A549 (cell line): Measurements from ENCODE around the gene GRHL3. TPM values are rescaled to one million over a fixed set of nuclear protein-coding genes. Genes with fewer than 3 reads are reported as not detected.
A peak's percentile ranks its signal among the peaks of the same experiment; 100 is the strongest.

Experiments used
- ATAC-seq, 2 experiments: fragments of 200-7000 bp in 1 of 2; fragments of >200 bp in 1 of 2; cut with Nextera tagmentation in 1 of 2; cut with Tn5 transposase in 1 of 2; 3 replicates each; pipeline versions ENCODE4 v1.8.0 to v1.9.1; 2018 to 2020; ENCODE audit warnings: mild to moderate bottlenecking in 1 of 2, moderate library complexity in 1 of 2
- CTCF ChIA-PET: fragments of 300-600 bp; sonication (Branson Sonifier 250); formaldehyde crosslinking; extraction: SDS; loops from one replicate; lab custom pipeline; 2021; ENCODE audit warnings: antibody characterized with exemption, inconsistent platforms; lab: Yijun Ruan, JAX
- POLR2A ChIA-PET: fragments of 350-600 bp; formaldehyde crosslinking; extraction: SDS; loops from one replicate; lab custom pipeline; 2021; ENCODE audit warnings: antibody characterized with exemption, inconsistent platforms; lab: Yijun Ruan, JAX
- DNase-seq, 2 experiments: peaks; one replicate each; pipeline versions ENCODE4 v3.0.0 to v3.0.0-alpha.2; 2011 to 2016; ENCODE audit warnings: low read depth in 1 of 2, low spot score in 1 of 2
- FAIRE-seq: peaks from 2 replicates; lab custom pipeline; 2011; peaks lifted over from hg19 to GRCh38; lab: Jason Lieb, UNC
- H3K27ac ChIP-seq, 2 experiments: fragments of >200 bp; sonication (Bioruptor Twin); formaldehyde crosslinking; 3 replicates each; pipeline ENCODE4 v1.5.1; 2016 to 2017
- H3K4me1 ChIP-seq: fragments of >200 bp; sonication (Bioruptor Twin); formaldehyde crosslinking; 3 replicates; pipeline ENCODE4 v1.6.1; 2016
- H3K4me2 ChIP-seq: fragments of >200 bp; sonication (Bioruptor Twin); formaldehyde crosslinking; 3 replicates; pipeline ENCODE4 v1.6.1; 2016
- H3K4me3 ChIP-seq: fragments of >200 bp; sonication (Bioruptor Twin); formaldehyde crosslinking; 3 replicates; pipeline ENCODE4 v1.5.1; 2016
- H3K9me3 ChIP-seq: fragments of >200 bp; sonication (Bioruptor Twin); formaldehyde crosslinking; 3 replicates; pipeline ENCODE4 v1.6.1; 2016
- BHLHE40 ChIP-seq: IDR thresholded peaks from 2 replicates; pipeline ENCODE4 v1.6.1; 2012; ENCODE audit warnings: low read depth, low read length, inconsistent platforms
- CEBPB ChIP-seq, 2 experiments: fragments of >200 bp in 1 of 2; sonication (Bioruptor Twin) in 1 of 2; formaldehyde crosslinking in 1 of 2; IDR thresholded peaks; 2 replicates each; pipeline ENCODE4 v1.6.1; 2012 to 2016
- CHD4 ChIP-seq: fragments of 200-600 bp; sonication (generic); IDR thresholded peaks from 2 replicates; pipeline ENCODE4 v1.6.1; 2016; ENCODE audit warnings: antibody characterized with exemption, mild to moderate bottlenecking, borderline replicate concordance
- EP300 ChIP-seq, 2 experiments: fragments of >200 bp; sonication (Bioruptor Twin); formaldehyde crosslinking; IDR thresholded peaks; 2 replicates in 1 of 2; 3 replicates in 1 of 2; pipeline ENCODE4 v1.6.1; 2016 to 2017
- FOSB ChIP-seq: fragments of 250-450 bp; sonication (Bioruptor Pico); IDR thresholded peaks from 2 replicates; pipeline ENCODE4 v1.5.0; 2020; ENCODE audit warnings: mild to moderate bottlenecking, moderate library complexity
- FOSL2 ChIP-seq, 2 experiments: fragments of 450-650 bp in 1 of 2; fragments of >200 bp in 1 of 2; sonication (Bioruptor Twin) in 1 of 2; formaldehyde crosslinking; IDR thresholded peaks; 2 replicates each; pipeline versions ENCODE4 v1.5.0 to v1.6.1; 2016 to 2020; ENCODE audit warnings: mild to moderate bottlenecking in 1 of 2, moderate library complexity in 1 of 2
- HDAC2 ChIP-seq: fragments of 200-600 bp; sonication (generic); IDR thresholded peaks from 2 replicates; pipeline ENCODE4 v1.6.1; 2016
- HEYL ChIP-seq: fragments of 250-450 bp; sonication (Bioruptor Pico); IDR thresholded peaks from 2 replicates; pipeline ENCODE4 v1.8.0; 2021; ENCODE audit warnings: mild to moderate bottlenecking, moderate library complexity
- HOXB13 ChIP-seq: fragments of 250-450 bp; sonication (Bioruptor Pico); IDR thresholded peaks from 2 replicates; pipeline ENCODE4 v1.5.0; 2020; ENCODE audit warnings: low read depth, mild to moderate bottlenecking, moderate library complexity
- HOXB5 ChIP-seq: fragments of 250-450 bp; sonication (Bioruptor Pico); IDR thresholded peaks from 2 replicates; pipeline ENCODE4 v1.5.0; 2020; ENCODE audit warnings: mild to moderate bottlenecking, moderate library complexity
- JUN ChIP-seq, 2 experiments: fragments of >200 bp; sonication (Bioruptor Twin); formaldehyde crosslinking; IDR thresholded peaks; 2 replicates in 1 of 2; 3 replicates in 1 of 2; pipeline ENCODE4 v1.6.1; 2016 to 2017
- JUNB ChIP-seq: fragments of >200 bp; sonication (Bioruptor Twin); formaldehyde crosslinking; IDR thresholded peaks from 2 replicates; pipeline ENCODE4 v1.6.1; 2016
- MAFK ChIP-seq: fragments of 450-650 bp; IDR thresholded peaks from 2 replicates; pipeline ENCODE4 v1.6.1; 2014; ENCODE audit not compliant: partially characterized antibody
- MAZ ChIP-seq: fragments of 150-350 bp; IDR thresholded peaks from 2 replicates; pipeline ENCODE4 v1.6.1; 2014; ENCODE audit warnings: antibody characterized with exemption, low read depth, low read length, borderline replicate concordance
- MYC ChIP-seq: IDR thresholded peaks from 2 replicates; pipeline ENCODE4 v1.6.1; 2012; ENCODE audit warnings: mild to moderate bottlenecking, inconsistent platforms, low read length, improper control_type of control experiment, borderline replicate concordance
- NFE2L2 ChIP-seq: fragments of 150-350 bp; conservative IDR thresholded peaks from 2 replicates; pipeline ENCODE4 v1.6.1; 2014; ENCODE audit warnings: low read length
- NPAS2 ChIP-seq: fragments of 250-450 bp; sonication (Bioruptor Pico); IDR thresholded peaks from 2 replicates; pipeline ENCODE4 v1.8.0; 2022; ENCODE audit warnings: mild to moderate bottlenecking, moderate library complexity, borderline replicate concordance
- NR3C1 ChIP-seq: fragments of >200 bp; sonication (Bioruptor Twin); formaldehyde crosslinking; IDR thresholded peaks from 3 replicates; pipeline ENCODE4 v1.6.1; 2017
- POLR2A ChIP-seq: IDR thresholded peaks from 2 replicates; pipeline ENCODE4 v1.6.1; 2012; ENCODE audit warnings: mild to moderate bottlenecking, low read length
- RAD21 ChIP-seq, 2 experiments: fragments of >200 bp in 1 of 2; sonication (Bioruptor Twin) in 1 of 2; formaldehyde crosslinking in 1 of 2; IDR thresholded peaks in 1 of 2; conservative IDR thresholded peaks in 1 of 2; 2 replicates in 1 of 2; 3 replicates in 1 of 2; pipeline ENCODE4 v1.6.1; 2012 to 2018; ENCODE audit warnings: inconsistent platforms in 1 of 2
- RCOR1 ChIP-seq: fragments of 150-350 bp; IDR thresholded peaks from 2 replicates; pipeline ENCODE4 v1.6.1; 2014; ENCODE audit warnings: antibody characterized with exemption, low read length, low read depth
- RNF2 ChIP-seq: fragments of 200-600 bp; sonication (generic); IDR thresholded peaks from 2 replicates; pipeline ENCODE4 v1.6.1; 2016; ENCODE audit warnings: low read depth, mild to moderate bottlenecking, antibody characterized with exemption, moderate library complexity, borderline replicate concordance
- SMC3 ChIP-seq: fragments of >200 bp; sonication (Bioruptor Twin); formaldehyde crosslinking; IDR thresholded peaks from 3 replicates; pipeline ENCODE4 v1.6.1; 2018; ENCODE audit warnings: inconsistent platforms
- TP53 ChIP-seq: fragments of 250-450 bp; sonication (Bioruptor Pico); IDR thresholded peaks from 2 replicates; pipeline ENCODE4 v1.5.0; 2021; ENCODE audit warnings: mild to moderate bottlenecking, moderate library complexity
- ZC3H11A ChIP-seq: fragments of 450-650 bp; IDR thresholded peaks from 2 replicates; pipeline ENCODE4 v1.6.1; 2014; ENCODE audit warnings: antibody characterized with exemption, mild to moderate bottlenecking
- ZFP36 ChIP-seq: fragments of 450-650 bp; IDR thresholded peaks from 2 replicates; pipeline ENCODE4 v1.6.1; 2014; ENCODE audit warnings: borderline replicate concordance; ENCODE audit not compliant: partially characterized antibody
- ZNF302 ChIP-seq: fragments of 250-450 bp; sonication (Bioruptor Pico); IDR thresholded peaks from 2 replicates; pipeline ENCODE4 v1.9.0; 2021; ENCODE audit warnings: inconsistent platforms, mild to moderate bottlenecking, moderate library complexity
- ZSCAN20 ChIP-seq: fragments of 250-450 bp; sonication (Bioruptor Pico); IDR thresholded peaks from 2 replicates; pipeline ENCODE4 v1.8.0; 2022; ENCODE audit warnings: mild to moderate bottlenecking, moderate library complexity
- WGBS: methylation state at CpG from one replicate; pipeline ENCODE4 v1.1.6; 2017; ENCODE audit errors: missing lambda C conversion rate; 5-methylcytosine and 5-hydroxymethylcytosine counted together
- polyA plus RNA-seq, 4 experiments: library from polyadenylated mRNA; depleted of rRNA in 3 of 4; stranded (reverse); fragments of >200 nt; fragmentation: RNase III in 1 of 4; extraction: RNeasy Plus Mini Kit Qiagen cat#74134 plus additional on column Dnase treatment in 1 of 4; gene quantifications; 2 replicates in 3 of 4; 3 replicates in 1 of 4; pipeline ENCODE4 v1.2.3, GENCODE V29; 2011 to 2017
- TF ChIP-seq, protein P1 (sequence below): IDR thresholded peaks from 2 replicates; pipeline ENCODE4 v1.6.1; 2012; ENCODE audit warnings: low read depth, borderline replicate concordance
- TF ChIP-seq, protein P2 (sequence below): fragments of >200 bp; sonication (Bioruptor Twin); formaldehyde crosslinking; IDR thresholded peaks from 3 replicates; pipeline ENCODE4 v1.6.1; 2016
- TF ChIP-seq, protein P3 (sequence below): fragments of >200 bp; sonication (Bioruptor Twin); formaldehyde crosslinking; IDR thresholded peaks from 2 replicates; pipeline ENCODE4 v1.6.1; 2016
- TF ChIP-seq, protein P4 (sequence below): fragments of 250-450 bp; sonication (Bioruptor Pico); IDR thresholded peaks from 2 replicates; pipeline ENCODE4 v1.5.0; 2021; ENCODE audit warnings: mild to moderate bottlenecking, moderate library complexity, borderline replicate concordance
- TF ChIP-seq, protein P5 (sequence below): fragments of 450-650 bp; IDR thresholded peaks from 2 replicates; pipeline ENCODE4 v1.6.1; 2014; ENCODE audit warnings: antibody characterized with exemption
- TF ChIP-seq, protein P6 (sequence below): fragments of 150-350 bp; IDR thresholded peaks from 2 replicates; pipeline ENCODE4 v1.6.1; 2014; ENCODE audit warnings: low read depth, mild to moderate bottlenecking, low read length
- TF ChIP-seq, protein P7 (sequence below): IDR thresholded peaks from 2 replicates; pipeline ENCODE4 v1.6.1; 2012

GRHL3 gene
- polyA plus RNA-seq, 2 of the 4 experiments (the other 2 are of a cell fraction), result 0.58 to 1.6 TPM

DNA sequence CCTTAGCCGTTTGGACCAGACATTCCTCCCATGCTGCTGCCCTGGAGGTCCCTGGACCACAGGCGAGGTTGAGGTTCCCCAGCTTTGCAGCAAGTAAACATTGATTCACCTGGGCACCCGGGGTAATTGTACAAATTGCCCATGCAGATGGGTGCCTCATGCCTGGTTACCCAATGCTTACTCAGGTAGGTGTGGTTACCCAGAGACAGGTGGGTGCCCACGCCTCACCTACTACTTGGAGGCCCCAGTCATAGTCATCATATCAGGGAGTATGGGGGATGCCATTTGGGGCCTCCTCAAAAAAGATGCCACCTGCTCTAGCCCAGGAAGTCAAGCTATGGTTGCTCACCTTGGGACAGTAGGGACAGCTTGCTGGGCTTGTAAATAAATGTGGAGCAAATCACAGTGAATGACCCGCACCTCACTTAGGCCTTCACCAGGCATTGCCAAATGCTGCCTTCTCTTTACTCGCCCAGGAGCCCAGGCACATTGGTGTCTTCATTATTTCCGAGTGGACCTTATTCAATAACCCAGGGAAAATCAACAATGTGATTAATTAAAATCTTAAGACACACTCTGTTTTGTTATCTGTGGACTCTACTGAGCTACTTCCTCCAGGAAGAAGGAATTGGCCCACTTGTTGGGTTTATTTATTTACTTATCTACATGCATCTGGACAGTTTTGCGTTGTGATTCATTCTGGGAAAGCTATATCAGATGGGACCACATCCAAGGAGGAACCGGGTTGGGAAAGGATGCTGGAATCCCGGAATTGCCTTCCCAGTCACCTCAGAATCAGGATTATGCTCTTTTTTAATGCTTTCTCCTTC, 35.6 kb upstream of the GRHL3 start:
- ChIA-PET CTCF (interaction anchor here (0.6 to 1.5 kb wide), 2 partner anchors 107 to 236 kb away, joined by 3 to 5 read pairs; no protein-coding TSS in a partner anchor), POLR2A (interaction anchor here (1.0 to 1.7 kb wide), 2 partner anchors 11 to 16 kb away, joined by 5 to 14 read pairs; no protein-coding TSS in a partner anchor)
- peak; percentile 28 to 89 for DNase-seq
- Histone ChIP-seq H3K4me3 (no peak overlapping the region), H3K27ac (peak overlapping the region; percentile 64 to 86), H3K9me3 (peaks cover 4% of the 10 kb centered on the region; the same call in 2 of the 3 replicates), H3K4me1 (peaks cover 35% of the 10 kb centered on the region), H3K4me2 (peak overlapping the region; percentile 63)
- no peak for FAIRE-seq
- ATAC-seq, result peak; percentile 89 to 92
- WGBS, result 8% methylated on average over 8 of the region's 10 CpGs
- TF ChIP-seq MAFK (no peak), POLR2A (no peak), ZSCAN20 (no peak), JUNB (peak; percentile 82), CEBPB (IDR thresholded peaks at IDR 0.05) (peak in 1 of 2 experiments; percentile 72; a peak in 2 of 4 replicates), BHLHE40 (no peak), MAZ (no peak), RNF2 (no peak), NR3C1 (no peak), JUN (IDR thresholded peaks at IDR 0.05) (peak; percentile 28 to 48; a peak in 2 of 5 replicates), FOSB (CRISPR knock-in tag) (no peak), HEYL (CRISPR knock-in tag) (no peak), ZFP36 (no peak), RAD21 (conservative IDR thresholded peaks at IDR 0.05 in 1 of 2, IDR thresholded peaks at IDR 0.05 in 1 of 2) (no peak), ZC3H11A (no peak), HDAC2 (no peak), SMC3 (peak; percentile 13; the same call in 1 of the 3 replicates), NPAS2 (CRISPR knock-in tag) (no peak), MYC (no peak), ZNF302 (CRISPR knock-in tag) (no peak), NFE2L2 (no peak), EP300 (IDR thresholded peaks at IDR 0.05) (peak; percentile 47 to 51; a peak in 2 of 5 replicates), HOXB13 (CRISPR knock-in tag) (no peak), TP53 (CRISPR knock-in tag) (no peak), CHD4 (no peak), RCOR1 (no peak), FOSL2 (IDR thresholded peaks at IDR 0.05) (peak; percentile 65), FOSL2 (CRISPR knock-in tag; IDR thresholded peaks at IDR 0.05) (peak; percentile 86), HOXB5 (no peak)
- TF ChIP-seq, protein P1, sequence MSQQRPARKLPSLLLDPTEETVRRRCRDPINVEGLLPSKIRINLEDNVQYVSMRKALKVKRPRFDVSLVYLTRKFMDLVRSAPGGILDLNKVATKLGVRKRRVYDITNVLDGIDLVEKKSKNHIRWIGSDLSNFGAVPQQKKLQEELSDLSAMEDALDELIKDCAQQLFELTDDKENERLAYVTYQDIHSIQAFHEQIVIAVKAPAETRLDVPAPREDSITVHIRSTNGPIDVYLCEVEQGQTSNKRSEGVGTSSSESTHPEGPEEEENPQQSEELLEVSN, result no peak
- TF ChIP-seq, protein P2, sequence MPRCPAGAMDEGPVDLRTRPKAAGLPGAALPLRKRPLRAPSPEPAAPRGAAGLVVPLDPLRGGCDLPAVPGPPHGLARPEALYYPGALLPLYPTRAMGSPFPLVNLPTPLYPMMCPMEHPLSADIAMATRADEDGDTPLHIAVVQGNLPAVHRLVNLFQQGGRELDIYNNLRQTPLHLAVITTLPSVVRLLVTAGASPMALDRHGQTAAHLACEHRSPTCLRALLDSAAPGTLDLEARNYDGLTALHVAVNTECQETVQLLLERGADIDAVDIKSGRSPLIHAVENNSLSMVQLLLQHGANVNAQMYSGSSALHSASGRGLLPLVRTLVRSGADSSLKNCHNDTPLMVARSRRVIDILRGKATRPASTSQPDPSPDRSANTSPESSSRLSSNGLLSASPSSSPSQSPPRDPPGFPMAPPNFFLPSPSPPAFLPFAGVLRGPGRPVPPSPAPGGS, result no peak
- TF ChIP-seq, protein P3, sequence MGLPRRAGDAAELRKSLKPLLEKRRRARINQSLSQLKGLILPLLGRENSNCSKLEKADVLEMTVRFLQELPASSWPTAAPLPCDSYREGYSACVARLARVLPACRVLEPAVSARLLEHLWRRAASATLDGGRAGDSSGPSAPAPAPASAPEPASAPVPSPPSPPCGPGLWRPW, result no peak
- TF ChIP-seq, protein P4, sequence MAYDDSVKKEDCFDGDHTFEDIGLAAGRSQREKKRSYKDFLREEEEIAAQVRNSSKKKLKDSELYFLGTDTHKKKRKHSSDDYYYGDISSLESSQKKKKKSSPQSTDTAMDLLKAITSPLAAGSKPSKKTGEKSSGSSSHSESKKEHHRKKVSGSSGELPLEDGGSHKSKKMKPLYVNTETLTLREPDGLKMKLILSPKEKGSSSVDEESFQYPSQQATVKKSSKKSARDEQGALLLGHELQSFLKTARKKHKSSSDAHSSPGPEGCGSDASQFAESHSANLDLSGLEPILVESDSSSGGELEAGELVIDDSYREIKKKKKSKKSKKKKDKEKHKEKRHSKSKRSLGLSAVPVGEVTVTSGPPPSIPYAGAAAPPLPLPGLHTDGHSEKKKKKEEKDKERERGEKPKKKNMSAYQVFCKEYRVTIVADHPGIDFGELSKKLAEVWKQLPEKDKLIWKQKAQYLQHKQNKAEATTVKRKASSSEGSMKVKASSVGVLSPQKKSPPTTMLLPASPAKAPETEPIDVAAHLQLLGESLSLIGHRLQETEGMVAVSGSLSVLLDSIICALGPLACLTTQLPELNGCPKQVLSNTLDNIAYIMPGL (CRISPR knock-in tag), result no peak
- TF ChIP-seq, protein P5, sequence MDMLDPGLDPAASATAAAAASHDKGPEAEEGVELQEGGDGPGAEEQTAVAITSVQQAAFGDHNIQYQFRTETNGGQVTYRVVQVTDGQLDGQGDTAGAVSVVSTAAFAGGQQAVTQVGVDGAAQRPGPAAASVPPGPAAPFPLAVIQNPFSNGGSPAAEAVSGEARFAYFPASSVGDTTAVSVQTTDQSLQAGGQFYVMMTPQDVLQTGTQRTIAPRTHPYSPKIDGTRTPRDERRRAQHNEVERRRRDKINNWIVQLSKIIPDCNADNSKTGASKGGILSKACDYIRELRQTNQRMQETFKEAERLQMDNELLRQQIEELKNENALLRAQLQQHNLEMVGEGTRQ, result no peak
- TF ChIP-seq, protein P6, sequence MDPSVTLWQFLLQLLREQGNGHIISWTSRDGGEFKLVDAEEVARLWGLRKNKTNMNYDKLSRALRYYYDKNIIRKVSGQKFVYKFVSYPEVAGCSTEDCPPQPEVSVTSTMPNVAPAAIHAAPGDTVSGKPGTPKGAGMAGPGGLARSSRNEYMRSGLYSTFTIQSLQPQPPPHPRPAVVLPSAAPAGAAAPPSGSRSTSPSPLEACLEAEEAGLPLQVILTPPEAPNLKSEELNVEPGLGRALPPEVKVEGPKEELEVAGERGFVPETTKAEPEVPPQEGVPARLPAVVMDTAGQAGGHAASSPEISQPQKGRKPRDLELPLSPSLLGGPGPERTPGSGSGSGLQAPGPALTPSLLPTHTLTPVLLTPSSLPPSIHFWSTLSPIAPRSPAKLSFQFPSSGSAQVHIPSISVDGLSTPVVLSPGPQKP, result no peak
- TF ChIP-seq, protein P7, sequence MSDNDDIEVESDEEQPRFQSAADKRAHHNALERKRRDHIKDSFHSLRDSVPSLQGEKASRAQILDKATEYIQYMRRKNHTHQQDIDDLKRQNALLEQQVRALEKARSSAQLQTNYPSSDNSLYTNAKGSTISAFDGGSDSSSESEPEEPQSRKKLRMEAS, result no peak
